ENCODE results near the gene OR51F2.

DNA sequence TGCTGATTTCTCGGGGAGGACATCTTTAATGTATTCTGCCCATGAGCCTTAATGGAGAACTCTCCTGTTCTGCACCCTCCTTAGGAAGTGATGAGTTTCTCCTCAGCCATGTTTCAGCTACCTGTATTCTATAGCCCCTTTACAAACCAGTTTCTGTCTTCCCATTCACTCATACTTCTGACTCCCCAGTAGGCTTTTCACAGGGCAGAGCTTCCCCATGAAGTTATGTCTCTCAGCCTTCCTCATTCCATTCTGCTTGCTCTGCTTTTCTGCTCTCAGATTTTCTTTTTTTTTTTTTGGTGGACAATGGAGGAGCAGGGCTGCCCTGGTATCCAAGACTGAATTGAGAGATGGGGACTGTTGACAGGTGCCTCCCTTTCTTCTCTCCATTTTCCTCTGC is 12.6 kb upstream of the OR51F2 start:
- TF ChIP-seq, protein P1, sequence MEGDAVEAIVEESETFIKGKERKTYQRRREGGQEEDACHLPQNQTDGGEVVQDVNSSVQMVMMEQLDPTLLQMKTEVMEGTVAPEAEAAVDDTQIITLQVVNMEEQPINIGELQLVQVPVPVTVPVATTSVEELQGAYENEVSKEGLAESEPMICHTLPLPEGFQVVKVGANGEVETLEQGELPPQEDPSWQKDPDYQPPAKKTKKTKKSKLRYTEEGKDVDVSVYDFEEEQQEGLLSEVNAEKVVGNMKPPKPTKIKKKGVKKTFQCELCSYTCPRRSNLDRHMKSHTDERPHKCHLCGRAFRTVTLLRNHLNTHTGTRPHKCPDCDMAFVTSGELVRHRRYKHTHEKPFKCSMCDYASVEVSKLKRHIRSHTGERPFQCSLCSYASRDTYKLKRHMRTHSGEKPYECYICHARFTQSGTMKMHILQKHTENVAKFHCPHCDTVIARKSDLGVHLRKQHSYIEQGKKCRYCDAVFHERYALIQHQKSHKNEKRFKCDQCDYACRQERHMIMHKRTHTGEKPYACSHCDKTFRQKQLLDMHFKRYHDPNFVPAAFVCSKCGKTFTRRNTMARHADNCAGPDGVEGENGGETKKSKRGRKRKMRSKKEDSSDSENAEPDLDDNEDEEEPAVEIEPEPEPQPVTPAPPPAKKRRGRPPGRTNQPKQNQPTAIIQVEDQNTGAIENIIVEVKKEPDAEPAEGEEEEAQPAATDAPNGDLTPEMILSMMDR (conservative IDR thresholded peaks at IDR 0.05; ENCODE audit: low read length) = no peak
- TF ChIP-seq EZH2phosphoT487 (IDR thresholded peaks at IDR 0.05; ENCODE audit: borderline replicate concordance, low read depth, low read length) = no peak

All from OCI-LY7 (cell line).